Motor neuron (in vitro differentiated cells): ENCODE measurements around the gene LMO4. TPM values are rescaled to one million over a fixed set of nuclear protein-coding genes. Genes with fewer than 3 reads are reported as not detected.

ENCODE experiments used
- ATAC-seq, 8 experiments: fragments of 200-7000 bp; cut with Tn5 transposase; replicated peaks in 6 of 8; 2 replicates each; pipeline ENCODE4 v1.8.0; 2021; ENCODE audit warnings: mild to moderate bottlenecking in 8 of 8, moderate library complexity in 8 of 8
- H3K27ac ChIP-seq, 2 donors: fragments of 250-450 bp; sonication (Bioruptor Pico); 2 replicates each; pipeline ENCODE4 v1.9.0; 2021; ENCODE audit warnings: antibody characterized with exemption in 2 of 2, mild to moderate bottlenecking in 2 of 2, moderate library complexity in 1 of 2
- H3K4me1 ChIP-seq, 2 donors: fragments of 250-450 bp; sonication (Bioruptor Pico); replicated peaks in 1 of 2; 2 replicates each; pipeline ENCODE4 v1.6.1; 2021; ENCODE audit warnings: antibody characterized with exemption in 2 of 2, mild to moderate bottlenecking in 2 of 2, moderate library complexity in 1 of 2
- H3K4me3 ChIP-seq, 5 donors: fragments of 250-450 bp; sonication (Bioruptor Pico); 2 replicates each; pipeline ENCODE4 v1.9.0; 2021; ENCODE audit warnings: antibody characterized with exemption in 5 of 5, mild to moderate bottlenecking in 5 of 5, moderate library complexity in 4 of 5
- WGBS, 10 experiments: fragments of 450-650 bp; shearing (Covaris generic); methylation state at CpG; one replicate each; pipeline ENCODE4 v1.0.0; 2022; 5-methylcytosine and 5-hydroxymethylcytosine counted together
- in situ Hi-C, 9 experiments: fragments of 400-800 bp; cut with MboI; loops; one replicate each; pipeline ENCODE4 v1.15.0; 2021; ENCODE audit warnings: low sequenced_read_pairs in 9 of 9, low pct_unique_long_range_greater_than_20kb in 2 of 9; ENCODE audit not compliant: unreplicated experiment in 9 of 9
- total RNA-seq, 8 experiments: library from RNA; unstranded; fragments of 300-600 nt; gene quantifications; 2 replicates each; pipeline versions ENCODE4 v1.2.3 to v1.2.4, GENCODE V29; 2022

The LMO4 gene
- total RNA-seq, 8 experiments from 2014 or later = 45.9 to 184 (median 65.4) TPM

- 6 to 100% (median 43%) methylated on average over 1 to 5 of the region's 5 CpGs; no CpG with 5 or more reads in 1 of the 10 experiments for WGBS, 10 experiments
- Histone ChIP-seq H3K4me1 (peaks cover 10 to 19% of the 10 kb centered on the region in 2 donors), H3K27ac (peak overlapping the region in 1 of 2 donors; percentile 41), H3K4me3 (no peak overlapping the region)
- in situ Hi-C loops = no loop called here
- peak in 5 of 8 experiments; percentile 21 to 90 (median 81) for ATAC-seq
Measured at GRCh38 chr1:87370544-87370943, 41.9 kb downstream of the LMO4 start.

GRCh38 chr1:87379306-87379705, 50.6 kb downstream of the LMO4 start:
- no peak overlapping the region for H3K27ac ChIP-seq
- no peak for ATAC-seq
- in situ Hi-C loops = loop anchor here in 1 of 9 experiments (25.0 kb wide), 1 partner anchor 108 kb away; no protein-coding TSS in a partner anchor

GRCh38 chr1:87386217-87386790, 57.6 kb downstream of the LMO4 start:
- ATAC-seq = no peak
- H3K4me3 ChIP-seq = no peak overlapping the region
- 64 to 100% (median 84%) methylated on average over 2 to 5 of the region's 5 CpGs; no CpG with 5 or more reads in 2 of the 10 experiments for WGBS, 10 experiments
- in situ Hi-C loops = loop anchor here in 1 of 9 experiments (25.0 kb wide), 1 partner anchor 101 kb away; no protein-coding TSS in a partner anchor
- peaks cover 0 to 6% of the 10 kb centered on the region in 2 donors for H3K4me1 ChIP-seq
- no peak overlapping the region for H3K27ac ChIP-seq

More at GRCh38 chr1:87379306-87379705, 50.6 kb downstream of the LMO4 start:
- no peak overlapping the region for H3K4me3 ChIP-seq
- no peaks in the 10 kb centered on the region for H3K4me1 ChIP-seq

GRCh38 chr1:87388411-87388810, 59.7 kb downstream of the LMO4 start:
- no peak for ATAC-seq
- peaks cover 0 to 6% of the 10 kb centered on the region in 2 donors for H3K4me1 ChIP-seq
- in situ Hi-C loops = loop anchor here in 1 of 9 experiments (25.0 kb wide), 1 partner anchor 99 kb away; no protein-coding TSS in a partner anchor
- H3K4me3 ChIP-seq = no peak overlapping the region
- no peak overlapping the region for H3K27ac ChIP-seq

GRCh38 chr1:87389011-87389410, 60.3 kb downstream of the LMO4 start:
- WGBS, 10 experiments = 0 to 88% (median 71%) methylated on average over 1 of the region's 1 CpG; no CpG with 5 or more reads in 1 of the 10 experiments
- Histone ChIP-seq H3K4me1 (peaks cover 0 to 9% of the 10 kb centered on the region in 2 donors), H3K27ac (no peak overlapping the region), H3K4me3 (no peak overlapping the region)
- ATAC-seq = no peak
- in situ Hi-C loops = loop anchor here in 1 of 9 experiments (25.0 kb wide), 1 partner anchor 98 kb away; no protein-coding TSS in a partner anchor

GRCh38 chr1:87389546-87389945, 60.9 kb downstream of the LMO4 start:
- Histone ChIP-seq H3K4me3 (no peak overlapping the region), H3K4me1 (peaks cover 1 to 15% of the 10 kb centered on the region in 2 donors), H3K27ac (no peak overlapping the region)
- in situ Hi-C loops = loop anchor here in 1 of 9 experiments (25.0 kb wide), 1 partner anchor 98 kb away; no protein-coding TSS in a partner anchor
- no peak for ATAC-seq
- 20 to 100% (median 81%) methylated on average over 1 to 3 of the region's 3 CpGs; no CpG with 5 or more reads in 1 of the 10 experiments for WGBS, 10 experiments

- 0 to 97% (median 77%) methylated on average over 1 to 7 of the region's 7 CpGs for WGBS, 10 experiments
- peak in 4 of 8 experiments; percentile 52 to 84 (median 74) for ATAC-seq
- in situ Hi-C loops = loop anchor here in 1 of 9 experiments (25.0 kb wide), 1 partner anchor 95 kb away; no protein-coding TSS in a partner anchor
- peaks cover 3 to 17% of the 10 kb centered on the region in 2 donors for H3K4me1 ChIP-seq
- no peak overlapping the region for H3K27ac ChIP-seq
- no peak overlapping the region for H3K4me3 ChIP-seq
Measured at GRCh38 chr1:87392248-87393192, 63.8 kb downstream of the LMO4 start.

- ATAC-seq = peak in 3 of 8 experiments; percentile 20 to 61 (median 31)
- 0 to 100% (median 81%) methylated on average over 1 to 3 of the region's 3 CpGs for WGBS, 10 experiments
- H3K4me3 ChIP-seq = no peak overlapping the region
Measured at GRCh38 chr1:87393445-87394085, 64.9 kb downstream of the LMO4 start.

GRCh38 chr1:87394513-87394912, 65.8 kb downstream of the LMO4 start:
- peak in 4 of 8 experiments; percentile 19 to 74 (median 64) for ATAC-seq
- WGBS, 10 experiments = 30 to 100% (median 81%) methylated on average over 1 to 8 of the region's 9 CpGs; no CpG with 5 or more reads in 2 of the 10 experiments
- Histone ChIP-seq H3K4me1 (peaks cover 3 to 19% of the 10 kb centered on the region in 2 donors), H3K4me3 (no peak overlapping the region), H3K27ac (peak overlapping the region in 1 of 2 donors; percentile 10)
- in situ Hi-C loops = loop anchor here in 1 of 9 experiments (25.0 kb wide), 1 partner anchor 93 kb away; no protein-coding TSS in a partner anchor

More at GRCh38 chr1:87393445-87394085, 64.9 kb downstream of the LMO4 start:
- Histone ChIP-seq H3K4me1 (peaks cover 3 to 17% of the 10 kb centered on the region in 2 donors), H3K27ac (no peak overlapping the region)
- in situ Hi-C loops = loop anchor here in 1 of 9 experiments (25.0 kb wide), 1 partner anchor 94 kb away; no protein-coding TSS in a partner anchor

GRCh38 chr1:87394982-87395381, 66.3 kb downstream of the LMO4 start:
- in situ Hi-C loops = loop anchor here in 1 of 9 experiments (25.0 kb wide), 1 partner anchor 92 kb away; no protein-coding TSS in a partner anchor
- Histone ChIP-seq H3K4me1 (peaks cover 3 to 21% of the 10 kb centered on the region in 2 donors), H3K27ac (peak overlapping the region in 1 of 2 donors; percentile 10), H3K4me3 (no peak overlapping the region)
- 83 to 100% (median 90%) methylated on average over 1 to 2 of the region's 2 CpGs; no CpG with 5 or more reads in 5 of the 10 experiments for WGBS, 10 experiments
- ATAC-seq = peak in 5 of 8 experiments; percentile 30 to 85 (median 82)
